NOMO-1 treated with dmso at 0.1 percent for 144 hours (cell line): ENCODE results near the gene TMOD1.
"Not testable (repeated sequence)": the region's sequence is repeated elsewhere in the genome, so short reads cannot be mapped to it uniquely, and the experiment has no call there.

Source experiments
- DNase-seq: peaks from one replicate; lab custom pipeline; 2025; ENCODE audit not compliant: unreplicated experiment; lab: John Stamatoyannopoulos, UW

Gene TMOD1

GRCh38 chr9:97591535-97591934 lies 90.1 kb downstream of the TMOD1 start:
- no peak for DNase-seq

GRCh38 chr9:97592126-97592525 lies 90.7 kb downstream of the TMOD1 start:
- DNase-seq: no peak

- no peak for DNase-seq
Measured at GRCh38 chr9:97593960-97594359, 92.5 kb downstream of the TMOD1 start.

GRCh38 chr9:97594381-97594921 lies 93.0 kb downstream of the TMOD1 start:
- no peak for DNase-seq

GRCh38 chr9:97596906-97597305 lies 95.4 kb downstream of the TMOD1 start:
- no peak for DNase-seq

- DNase-seq: peak; percentile 60
Measured at GRCh38 chr9:97598461-97599288, 97.2 kb downstream of the TMOD1 start.

- DNase-seq: no peak
Measured at GRCh38 chr9:97599314-97599846, 97.9 kb downstream of the TMOD1 start.

- DNase-seq: no peak
Measured at GRCh38 chr9:97600531-97601227, 99.2 kb downstream of the TMOD1 start.

GRCh38 chr9:97601228-97601898 lies 99.9 kb downstream of the TMOD1 start:
- no peak for DNase-seq

- no peak for DNase-seq
Measured at GRCh38 chr9:97602430-97602829, 101.0 kb downstream of the TMOD1 start.

GRCh38 chr9:97604901-97605645 lies 103.6 kb downstream of the TMOD1 start:
- no peak for DNase-seq

- DNase-seq: peak; percentile 21
Measured at GRCh38 chr9:97615439-97616072, 114.1 kb downstream of the TMOD1 start.

GRCh38 chr9:97617939-97618416 lies 116.5 kb downstream of the TMOD1 start:
- no peak for DNase-seq

GRCh38 chr9:97620063-97620462 lies 118.6 kb downstream of the TMOD1 start:
- DNase-seq: not testable (repeated sequence)

- DNase-seq: not testable (repeated sequence)
Measured at GRCh38 chr9:97622483-97622882, 121.0 kb downstream of the TMOD1 start.

GRCh38 chr9:97623946-97624345 lies 122.5 kb downstream of the TMOD1 start:
- no peak for DNase-seq

GRCh38 chr9:97625620-97626019 lies 124.2 kb downstream of the TMOD1 start:
- DNase-seq: no peak

- DNase-seq: no peak
Measured at GRCh38 chr9:97627624-97628023, 126.2 kb downstream of the TMOD1 start.

GRCh38 chr9:97628668-97629067 lies 127.2 kb downstream of the TMOD1 start:
- DNase-seq: no peak

- no peak for DNase-seq
Measured at GRCh38 chr9:97629156-97629555, 127.7 kb downstream of the TMOD1 start.
